ENCODE results near the gene DOCK2. TPM values are rescaled to one million over a fixed set of nuclear protein-coding genes. Genes with fewer than 3 reads are reported as not detected.

Gene DOCK2
- total RNA-seq, 1 experiment from 2014 or later = 4.6 TPM

DNA sequence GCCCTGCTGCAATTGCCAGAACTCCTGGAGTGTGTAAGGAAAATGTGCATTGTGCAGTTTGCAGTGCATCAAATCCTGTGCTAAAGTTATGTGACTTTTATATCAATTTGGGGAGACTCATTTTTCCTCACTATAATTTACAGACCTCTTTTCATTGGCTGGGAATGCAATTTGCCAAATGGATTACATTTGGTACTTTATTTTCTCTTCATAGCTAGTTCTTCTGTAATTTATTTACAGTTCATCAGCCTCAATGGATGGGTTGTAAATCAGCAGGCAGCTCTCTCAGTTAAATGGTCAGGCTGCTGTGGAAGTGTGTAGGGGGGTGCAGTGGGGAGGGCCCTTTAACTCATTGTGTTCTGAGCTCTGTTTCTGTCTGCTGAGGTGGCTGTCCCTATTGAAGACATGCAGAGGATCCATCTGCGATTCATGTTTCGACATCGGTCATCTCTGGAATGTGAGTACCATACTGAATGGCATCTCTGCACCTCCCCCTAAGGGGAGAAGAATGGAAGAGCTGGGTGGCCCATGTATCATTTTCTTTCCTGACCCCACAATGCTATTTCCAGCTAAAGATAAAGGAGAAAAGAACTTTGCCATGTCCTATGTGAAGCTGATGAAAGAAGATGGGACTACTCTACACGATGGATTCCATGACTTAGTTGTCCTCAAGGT lies 74.6 kb downstream of the DOCK2 start:
- H3K4me1 Mint-ChIP-seq = peaks cover 11% of the 10 kb centered on the region
- H3K9me3 Mint-ChIP-seq = peaks cover 6% of the 10 kb centered on the region; the same call in 1 of the 2 replicates
- CTCF ChIA-PET = interaction anchor here (1.0 to 2.2 kb wide), 3 partner anchors 13 to 269 kb away, joined by 3 to 7 read pairs (median 5); partner anchors contain the start of gene INSYN2B

DNA sequence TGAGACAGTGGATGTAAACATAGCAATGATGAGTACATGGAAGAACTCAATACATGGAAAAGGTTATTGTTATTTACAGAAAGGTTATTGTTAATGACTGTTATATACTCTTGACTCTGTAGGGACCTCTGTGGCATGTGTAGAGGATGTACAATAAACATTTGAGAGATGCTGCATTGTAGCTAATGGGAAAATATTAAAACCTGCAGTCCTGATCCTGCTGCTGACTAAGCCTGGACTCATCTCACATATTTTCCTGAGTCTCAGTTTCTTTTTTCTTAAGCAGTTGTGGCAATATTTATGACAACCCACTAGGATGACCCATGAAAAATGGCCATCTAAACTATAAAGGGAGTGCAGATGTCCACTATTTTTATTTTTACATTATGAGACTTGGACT lies 75.4 kb downstream of the DOCK2 start:
- no peaks in the 10 kb centered on the region for H3K36me3 Mint-ChIP-seq
- TF ChIP-seq ERG (CRISPR knock-in tag; IDR thresholded peaks at IDR 0.05) (no peak), ZNF263 (CRISPR knock-in tag; IDR thresholded peaks at IDR 0.05; ENCODE audit: low read depth) (no peak), HMGA2 (CRISPR knock-in tag; IDR thresholded peaks at IDR 0.05) (no peak), FOXJ3 (CRISPR knock-in tag; IDR thresholded peaks at IDR 0.05; ENCODE audit: borderline replicate concordance) (no peak), MLX (CRISPR knock-in tag; IDR thresholded peaks at IDR 0.05) (no peak), EMX1 (CRISPR knock-in tag; IDR thresholded peaks at IDR 0.05) (no peak), SOX15 (CRISPR knock-in tag; IDR thresholded peaks at IDR 0.05) (no peak), CREM (CRISPR knock-in tag; IDR thresholded peaks at IDR 0.05) (no peak), TP53 (CRISPR knock-in tag; IDR thresholded peaks at IDR 0.05) (no peak), NR3C1 (CRISPR knock-in tag; conservative IDR thresholded peaks at IDR 0.05; ENCODE audit: low read depth) (no peak), ATF2 (CRISPR knock-in tag; IDR thresholded peaks at IDR 0.05; ENCODE audit: borderline replicate concordance, low read depth) (no peak)
- no peak overlapping the region for H3K4me3 Mint-ChIP-seq
- no peak overlapping the region for H3K27ac Mint-ChIP-seq
- ATAC-seq = no peak
- peaks cover 6% of the 10 kb centered on the region; the same call in 1 of the 2 replicates for H3K9me3 Mint-ChIP-seq
- ChIA-PET CTCF (interaction anchor here (1.0 kb wide), 1 partner anchor 12 kb away, joined by 3 read pairs; no protein-coding TSS in a partner anchor), POLR2A (no interaction called here)
- DNase-seq (ENCODE audit: low spot score) = no peak
- no peaks in the 10 kb centered on the region for H3K27me3 Mint-ChIP-seq (ENCODE audit: low read depth)
- H3K4me1 Mint-ChIP-seq = peaks cover 12% of the 10 kb centered on the region

More for the DNA sequence above, 74.6 kb downstream of the DOCK2 start:
- H3K27me3 Mint-ChIP-seq (ENCODE audit: low read depth) = no peaks in the 10 kb centered on the region
- H3K36me3 Mint-ChIP-seq = no peaks in the 10 kb centered on the region
- ATAC-seq (no peak), DNase-seq (ENCODE audit: low spot score) (no peak)
- POLR2A ChIA-PET = no interaction called here
- no peak overlapping the region for H3K4me3 Mint-ChIP-seq
- H3K27ac Mint-ChIP-seq = no peak overlapping the region
- TF ChIP-seq, protein P1, sequence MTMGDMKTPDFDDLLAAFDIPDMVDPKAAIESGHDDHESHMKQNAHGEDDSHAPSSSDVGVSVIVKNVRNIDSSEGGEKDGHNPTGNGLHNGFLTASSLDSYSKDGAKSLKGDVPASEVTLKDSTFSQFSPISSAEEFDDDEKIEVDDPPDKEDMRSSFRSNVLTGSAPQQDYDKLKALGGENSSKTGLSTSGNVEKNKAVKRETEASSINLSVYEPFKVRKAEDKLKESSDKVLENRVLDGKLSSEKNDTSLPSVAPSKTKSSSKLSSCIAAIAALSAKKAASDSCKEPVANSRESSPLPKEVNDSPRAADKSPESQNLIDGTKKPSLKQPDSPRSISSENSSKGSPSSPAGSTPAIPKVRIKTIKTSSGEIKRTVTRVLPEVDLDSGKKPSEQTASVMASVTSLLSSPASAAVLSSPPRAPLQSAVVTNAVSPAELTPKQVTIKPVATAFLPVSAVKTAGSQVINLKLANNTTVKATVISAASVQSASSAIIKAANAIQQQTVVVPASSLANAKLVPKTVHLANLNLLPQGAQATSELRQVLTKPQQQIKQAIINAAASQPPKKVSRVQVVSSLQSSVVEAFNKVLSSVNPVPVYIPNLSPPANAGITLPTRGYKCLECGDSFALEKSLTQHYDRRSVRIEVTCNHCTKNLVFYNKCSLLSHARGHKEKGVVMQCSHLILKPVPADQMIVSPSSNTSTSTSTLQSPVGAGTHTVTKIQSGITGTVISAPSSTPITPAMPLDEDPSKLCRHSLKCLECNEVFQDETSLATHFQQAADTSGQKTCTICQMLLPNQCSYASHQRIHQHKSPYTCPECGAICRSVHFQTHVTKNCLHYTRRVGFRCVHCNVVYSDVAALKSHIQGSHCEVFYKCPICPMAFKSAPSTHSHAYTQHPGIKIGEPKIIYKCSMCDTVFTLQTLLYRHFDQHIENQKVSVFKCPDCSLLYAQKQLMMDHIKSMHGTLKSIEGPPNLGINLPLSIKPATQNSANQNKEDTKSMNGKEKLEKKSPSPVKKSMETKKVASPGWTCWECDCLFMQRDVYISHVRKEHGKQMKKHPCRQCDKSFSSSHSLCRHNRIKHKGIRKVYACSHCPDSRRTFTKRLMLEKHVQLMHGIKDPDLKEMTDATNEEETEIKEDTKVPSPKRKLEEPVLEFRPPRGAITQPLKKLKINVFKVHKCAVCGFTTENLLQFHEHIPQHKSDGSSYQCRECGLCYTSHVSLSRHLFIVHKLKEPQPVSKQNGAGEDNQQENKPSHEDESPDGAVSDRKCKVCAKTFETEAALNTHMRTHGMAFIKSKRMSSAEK (CRISPR knock-in tag; IDR thresholded peaks at IDR 0.05; ENCODE audit: borderline replicate concordance) = no peak
- no peak for TF ChIP-seq IRF2 (CRISPR knock-in tag; IDR thresholded peaks at IDR 0.05; ENCODE audit: borderline replicate concordance, low read depth)
- TF ChIP-seq FOXJ3 (CRISPR knock-in tag; IDR thresholded peaks at IDR 0.05; ENCODE audit: borderline replicate concordance) = no peak
- TF ChIP-seq STAT6 (CRISPR knock-in tag; conservative IDR thresholded peaks at IDR 0.05; ENCODE audit: low read depth) = no peak
- TF ChIP-seq CREB1 (CRISPR knock-in tag; IDR thresholded peaks at IDR 0.05) = no peak

Data from WTC11 (cell line).